DND-41 (cell line): ENCODE data around the gene DSTYK.

Experiments
- EZH2 ChIP-seq: IDR thresholded peaks from 3 replicates; pipeline ENCODE4 v1.6.1; 2012; ENCODE audit warnings: borderline replicate concordance, low read depth, mild to moderate bottlenecking, moderate library complexity, low read length, inconsistent platforms; ENCODE audit not compliant: severe bottlenecking
- TF ChIP-seq, protein P1 (sequence below): IDR thresholded peaks from 2 replicates; pipeline ENCODE4 v1.5.1; 2012; ENCODE audit warnings: borderline replicate concordance, low read length, moderate library complexity, mild to moderate bottlenecking; ENCODE audit not compliant: poor library complexity, severe bottlenecking; ENCODE audit errors: extremely low read depth

DNA sequence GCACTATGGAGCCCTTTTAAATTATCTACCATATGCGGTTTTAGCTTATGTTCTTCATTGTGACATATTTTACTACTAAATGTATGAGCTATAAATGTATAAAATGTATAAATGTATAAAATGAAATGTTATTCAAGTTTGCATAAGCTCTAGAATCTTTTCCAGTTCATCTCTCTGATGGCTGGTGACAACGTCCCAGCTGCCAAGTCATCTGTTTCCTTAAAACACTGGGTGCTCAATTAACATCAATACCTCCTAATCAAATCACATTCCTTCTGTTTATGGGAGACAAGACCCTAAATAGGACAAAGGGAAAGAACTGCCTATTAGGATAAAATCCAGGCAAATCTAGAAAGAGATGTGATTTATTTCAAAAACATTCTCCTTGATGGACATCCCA is 22.9 kb downstream of the DSTYK start:
- TF ChIP-seq, protein P1, sequence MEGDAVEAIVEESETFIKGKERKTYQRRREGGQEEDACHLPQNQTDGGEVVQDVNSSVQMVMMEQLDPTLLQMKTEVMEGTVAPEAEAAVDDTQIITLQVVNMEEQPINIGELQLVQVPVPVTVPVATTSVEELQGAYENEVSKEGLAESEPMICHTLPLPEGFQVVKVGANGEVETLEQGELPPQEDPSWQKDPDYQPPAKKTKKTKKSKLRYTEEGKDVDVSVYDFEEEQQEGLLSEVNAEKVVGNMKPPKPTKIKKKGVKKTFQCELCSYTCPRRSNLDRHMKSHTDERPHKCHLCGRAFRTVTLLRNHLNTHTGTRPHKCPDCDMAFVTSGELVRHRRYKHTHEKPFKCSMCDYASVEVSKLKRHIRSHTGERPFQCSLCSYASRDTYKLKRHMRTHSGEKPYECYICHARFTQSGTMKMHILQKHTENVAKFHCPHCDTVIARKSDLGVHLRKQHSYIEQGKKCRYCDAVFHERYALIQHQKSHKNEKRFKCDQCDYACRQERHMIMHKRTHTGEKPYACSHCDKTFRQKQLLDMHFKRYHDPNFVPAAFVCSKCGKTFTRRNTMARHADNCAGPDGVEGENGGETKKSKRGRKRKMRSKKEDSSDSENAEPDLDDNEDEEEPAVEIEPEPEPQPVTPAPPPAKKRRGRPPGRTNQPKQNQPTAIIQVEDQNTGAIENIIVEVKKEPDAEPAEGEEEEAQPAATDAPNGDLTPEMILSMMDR = no peak
- TF ChIP-seq EZH2 = no peak
